Activated CD4-positive, alpha-beta T cell treated with anti-CD3 and anti-CD28 coated beads, Interleukin-2, amount 50 U/mL, for 16 hours (primary cell): ENCODE measurements around the gene ASXL2.
"Not testable (repeated sequence)": the region's sequence is repeated elsewhere in the genome, so short reads cannot be mapped to it uniquely, and the experiment has no call there.

Experiments used
- DNase-seq: peaks from one replicate; pipeline ENCODE4 v3.0.0-alpha.2; 2020

The ASXL2 gene

GRCh38 chr2:25878361-25879132, at the start of gene ASXL2:
TSS of gene ASXL2 (minus strand) at chr2:25878487. CDS start at chr2:25878222, 265 bp downstream.
- peak; percentile 98 for DNase-seq

- DNase-seq: peak; percentile 65
These were observed 48.9 kb upstream of the ASXL2 start for GRCh38 chr2:25926984-25927756.

- DNase-seq: no peak
These were observed 44.2 kb upstream of the ASXL2 start for GRCh38 chr2:25922501-25922900.

GRCh38 chr2:25920786-25921415, 42.6 kb upstream of the ASXL2 start:
- DNase-seq: no peak

DNA sequence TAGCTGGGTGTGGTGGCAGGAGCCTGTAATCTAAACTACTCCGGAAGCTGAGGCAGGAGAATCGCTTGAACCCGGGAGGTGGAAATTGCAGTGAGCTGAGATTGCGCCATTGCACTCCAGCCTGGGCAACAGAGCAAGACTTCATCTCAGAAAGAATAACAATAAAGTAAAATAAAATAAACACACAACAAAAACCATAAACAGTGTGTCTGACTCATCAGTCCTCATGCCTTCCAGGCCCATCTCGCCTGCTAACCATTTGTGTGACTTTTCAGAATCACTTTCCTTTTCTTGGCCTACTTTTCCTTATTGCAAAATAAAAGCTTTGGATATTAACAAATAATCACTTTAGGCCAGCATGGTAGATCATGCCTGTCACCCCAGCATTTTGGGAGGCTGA, 42.0 kb upstream of the ASXL2 start:
- DNase-seq: no peak

DNA sequence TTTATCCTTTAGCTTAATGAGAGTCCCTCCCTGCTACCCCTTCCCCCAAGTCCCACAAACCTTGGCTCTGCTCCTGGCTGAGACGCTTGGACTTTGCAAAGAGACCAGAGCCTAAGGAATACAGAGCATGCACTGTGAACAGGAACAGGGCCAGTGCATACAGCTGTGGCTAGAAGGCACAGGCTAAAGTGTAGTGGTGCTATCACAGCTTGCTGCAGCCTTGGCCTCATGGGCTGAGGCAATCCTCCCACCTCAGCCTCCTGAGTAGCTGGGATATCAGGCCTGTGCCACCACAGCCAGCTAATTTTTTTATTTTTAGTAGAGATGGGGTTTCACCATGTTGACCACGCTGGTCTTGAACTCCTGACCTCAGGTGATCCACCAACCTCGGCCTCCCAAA, 39.5 kb upstream of the ASXL2 start:
- DNase-seq: no peak

GRCh38 chr2:25917411-25917810, 39.1 kb upstream of the ASXL2 start:
- DNase-seq: not testable (repeated sequence)

- peak; percentile 72 for DNase-seq
These were observed 37.9 kb upstream of the ASXL2 start for GRCh38 chr2:25915944-25916772.

- DNase-seq: not testable (repeated sequence)
These were observed 37.1 kb upstream of the ASXL2 start for GRCh38 chr2:25915411-25915810.

GRCh38 chr2:25913696-25913973, 35.3 kb upstream of the ASXL2 start:
- not testable (repeated sequence) for DNase-seq

DNA sequence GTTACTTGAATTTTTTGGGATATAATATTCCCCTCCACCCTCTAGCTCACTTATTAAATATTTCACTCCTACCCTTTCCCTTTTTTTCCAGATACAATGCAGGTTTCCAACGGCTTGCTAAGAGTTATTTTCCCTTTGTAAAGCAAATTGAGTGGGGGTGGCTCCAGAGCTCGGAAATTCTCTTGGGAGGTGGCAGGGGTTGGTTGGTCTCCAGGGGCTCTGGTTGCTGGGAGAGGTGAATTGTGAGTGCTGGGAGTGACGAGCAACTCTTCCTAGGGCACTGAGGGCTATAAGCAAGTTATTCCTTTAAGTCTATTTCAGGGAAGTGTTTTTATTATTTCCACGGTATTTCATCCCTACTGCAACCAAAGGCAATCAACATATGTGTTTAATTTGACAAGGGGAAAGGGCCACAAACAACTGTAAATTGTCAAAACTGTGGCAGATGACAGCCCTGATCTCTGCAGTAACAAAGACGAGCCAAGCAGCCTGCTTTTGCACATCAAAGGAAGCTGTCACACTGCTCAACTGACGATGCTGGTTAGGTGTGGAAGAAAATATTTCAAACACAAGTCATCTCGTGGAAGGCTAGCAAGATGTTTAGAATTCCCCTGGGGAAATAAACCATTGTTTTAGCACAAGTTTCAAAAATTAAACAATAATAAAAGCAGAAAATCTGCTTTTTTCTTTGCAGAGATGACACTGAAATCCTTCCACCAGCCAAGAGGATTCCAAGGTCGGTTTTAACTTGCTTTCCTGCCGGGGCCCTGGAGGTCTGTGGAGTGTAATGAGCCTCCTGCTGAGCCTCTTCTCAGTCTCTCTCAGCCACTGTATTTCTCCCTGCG, 34.8 kb upstream of the ASXL2 start:
- no peak for DNase-seq

GRCh38 chr2:25909574-25909973, 31.3 kb upstream of the ASXL2 start:
- not testable (repeated sequence) for DNase-seq

DNA sequence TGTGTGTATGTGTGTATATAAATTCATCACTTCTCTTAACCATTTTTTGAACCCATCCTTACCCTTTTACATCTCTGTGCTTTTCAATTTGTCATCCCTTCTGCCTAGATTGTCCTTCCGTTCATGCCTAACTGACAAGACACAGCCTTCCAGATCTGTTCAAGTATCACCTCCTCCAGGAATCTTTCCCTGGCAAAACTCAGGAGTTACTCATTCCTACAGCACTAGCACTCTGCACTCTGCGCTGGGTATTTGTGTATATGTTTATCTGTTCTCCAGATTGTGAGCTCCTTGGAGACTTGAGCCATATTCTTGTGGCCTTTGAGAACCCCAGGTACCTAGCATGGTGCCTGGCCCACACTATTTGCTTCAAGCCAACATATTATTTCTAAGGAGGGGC, 26.8 kb upstream of the ASXL2 start:
- no peak for DNase-seq

DNA sequence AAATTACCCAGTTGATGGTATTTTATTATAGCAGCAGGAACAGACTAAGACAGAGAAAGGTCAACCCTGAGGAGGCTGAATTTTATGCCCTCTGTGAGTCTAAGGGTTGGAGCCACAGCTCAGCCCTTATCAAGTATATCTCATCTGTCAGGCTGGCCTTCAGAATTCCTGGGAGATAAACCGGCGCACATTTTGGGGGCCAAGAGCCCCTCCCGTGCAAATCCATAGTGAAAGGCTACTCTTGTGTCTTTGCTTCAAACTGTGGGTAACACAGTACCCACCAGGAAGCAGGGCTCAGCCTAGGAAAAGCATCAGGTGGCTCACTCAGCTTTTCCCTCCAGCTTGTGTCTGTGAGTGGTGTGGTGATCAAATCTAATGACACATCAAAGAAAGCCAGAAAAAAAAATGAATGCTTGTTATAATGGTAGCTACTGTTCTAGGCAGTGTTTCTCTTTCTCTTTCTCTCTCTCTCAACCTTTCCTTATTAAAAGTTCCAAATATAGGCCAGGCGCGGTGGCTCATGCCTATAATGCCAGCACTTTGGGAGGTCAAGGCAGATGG, 25.0 kb upstream of the ASXL2 start:
- DNase-seq: no peak

DNA sequence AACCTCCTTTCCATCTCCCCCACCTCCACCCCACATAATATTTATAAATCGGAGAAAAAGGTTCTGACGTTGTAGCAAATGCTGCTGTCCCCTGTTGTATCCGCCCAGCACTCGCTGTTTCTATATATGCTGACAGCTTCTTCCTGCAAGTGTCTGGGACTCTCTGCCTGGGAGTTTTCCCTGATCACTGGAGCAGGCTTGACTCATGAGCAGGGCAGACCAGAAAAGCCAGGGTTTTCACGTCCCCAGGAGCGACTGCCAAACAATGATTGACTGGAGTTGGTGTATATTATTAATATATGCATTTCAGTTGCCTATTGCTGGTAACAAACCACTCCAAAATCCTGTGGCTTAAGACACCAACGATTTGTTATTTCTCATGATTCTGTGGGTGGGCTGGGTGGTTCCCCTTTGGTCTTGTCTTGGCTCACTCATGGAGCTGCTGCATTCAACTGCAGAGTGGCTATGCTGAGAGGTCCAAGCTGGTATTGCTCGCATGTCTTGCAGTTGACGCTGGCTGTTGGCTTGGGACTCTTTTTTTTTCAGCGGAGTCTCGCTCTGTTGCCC, 21.2 kb upstream of the ASXL2 start:
- DNase-seq: no peak

- no peak for DNase-seq
These were observed 19.2 kb upstream of the ASXL2 start for GRCh38 chr2:25897506-25897905.

DNA sequence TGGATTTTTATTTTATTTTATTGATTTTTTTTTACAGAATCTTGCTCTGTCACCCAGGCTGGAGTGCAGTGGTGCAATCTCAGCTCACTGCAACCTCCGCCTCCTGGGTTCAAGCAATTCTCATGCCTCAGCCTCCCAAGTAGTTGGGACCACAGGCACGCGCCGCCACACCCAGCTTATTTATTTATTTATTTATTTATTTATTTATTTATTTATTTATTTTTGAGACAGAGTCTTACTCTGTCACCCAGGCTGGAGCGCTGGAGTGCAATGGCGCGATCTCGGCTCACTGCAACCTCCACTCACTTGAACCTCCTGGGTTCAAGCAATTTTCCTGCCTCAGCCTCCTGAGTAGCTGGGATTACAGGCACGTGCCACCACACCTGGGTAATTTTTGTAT, 18.0 kb upstream of the ASXL2 start:
- not testable (repeated sequence) for DNase-seq

DNA sequence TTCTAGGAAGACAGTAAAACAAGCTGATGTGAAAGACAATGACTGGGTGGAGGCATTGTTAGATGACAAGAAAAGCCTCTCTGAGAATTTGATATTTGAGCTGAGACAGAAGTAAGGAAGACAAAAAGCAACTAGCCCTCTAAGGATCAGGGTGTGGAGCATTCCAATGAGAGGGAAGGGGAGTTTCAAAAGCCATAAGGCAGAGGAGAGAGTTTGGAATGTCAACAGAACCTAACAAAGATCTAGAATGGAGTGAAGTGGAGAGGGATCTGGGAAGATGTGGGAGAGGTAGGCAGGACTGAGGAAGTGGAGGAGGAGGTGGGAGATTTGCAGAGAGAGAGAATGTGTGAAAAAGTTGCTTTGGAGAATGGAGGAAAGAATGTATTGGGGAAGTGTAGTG, 17.3 kb upstream of the ASXL2 start:
- no peak for DNase-seq

- DNase-seq: no peak
These were observed 16.7 kb upstream of the ASXL2 start for GRCh38 chr2:25895018-25895417.

DNA sequence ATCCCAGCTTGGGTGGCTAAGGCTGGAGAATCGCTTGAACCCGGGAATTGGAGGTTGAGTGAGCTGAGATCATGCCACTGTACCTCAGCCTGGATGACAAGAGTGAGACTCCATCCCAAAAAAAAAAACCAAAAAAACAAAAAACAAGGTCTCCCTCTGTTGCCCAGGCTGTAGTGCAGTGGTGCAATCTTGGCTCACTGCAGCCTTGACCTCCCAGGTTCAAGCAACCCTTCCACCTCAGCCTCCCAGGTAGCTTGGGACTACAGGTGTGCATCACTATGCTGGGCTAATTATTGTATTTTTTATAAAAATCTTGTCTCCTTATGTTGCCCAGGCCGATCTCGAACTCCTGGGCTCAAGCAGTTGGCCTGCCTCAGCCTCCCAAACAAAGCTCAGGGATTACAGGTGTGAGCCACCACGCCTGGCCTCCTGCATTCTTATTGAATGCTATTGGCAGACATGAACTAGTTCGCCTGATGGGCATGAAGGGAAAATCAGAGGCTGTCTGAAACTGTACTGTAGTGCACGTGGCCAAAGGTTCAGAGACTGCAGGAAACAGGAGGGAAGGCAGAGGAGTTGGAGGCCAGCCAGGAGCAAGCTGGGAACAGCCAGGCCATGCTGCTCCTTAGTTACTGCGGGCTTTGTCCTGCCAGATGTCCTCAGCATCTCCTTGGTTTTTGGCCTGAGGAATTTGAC, 16.0 kb upstream of the ASXL2 start:
- DNase-seq: no peak

GRCh38 chr2:25891672-25892071, 13.4 kb upstream of the ASXL2 start:
- DNase-seq: no peak
